Endothelial cell of umbilical vein (primary cell): ENCODE measurements around the gene CA6. TPM values are rescaled to one million over a fixed set of nuclear protein-coding genes. Genes with fewer than 3 reads are reported as not detected.
"Not testable (repeated sequence)": the region's sequence is repeated elsewhere in the genome, so short reads cannot be mapped to it uniquely, and the experiment has no call there.

ENCODE experiments used
- BruUV-seq: library from RNA; stranded (reverse); fragments of 400-500 nt; replicated peaks from 2 replicates; lab custom pipeline; 2021; lab: Mats Ljungman, UMichigan
- CTCF ChIA-PET: fragments of 300-600, 350-600 bp; sonication (Branson Sonifier 250); formaldehyde crosslinking; loops from one replicate; lab custom pipeline; 2021; ENCODE audit warnings: antibody characterized with exemption, inconsistent platforms; lab: Charles Lee
- POLR2A ChIA-PET: fragments of 300-600, 350-600 bp; sonication (Branson Sonifier 250); formaldehyde crosslinking; loops from one replicate; lab custom pipeline; 2021; ENCODE audit warnings: antibody characterized with exemption, inconsistent platforms; lab: Charles Lee
- DNase-seq: peaks from one replicate; pipeline ENCODE4 v3.0.0-alpha.2; 2011; ENCODE audit warnings: low read depth, low spot score
- FAIRE-seq: peaks from 2 replicates; lab custom pipeline; 2011; peaks lifted over from hg19 to GRCh38; lab: Jason Lieb, UNC
- H2AFZ ChIP-seq: 2 replicates; pipeline ENCODE4 v1.6.0; 2012; ENCODE audit warnings: low read depth, low read length, control low read depth, inconsistent platforms
- H3K27ac ChIP-seq: 2 replicates; pipeline ENCODE4 v1.5.1; 2011; ENCODE audit warnings: low read depth, mild to moderate bottlenecking, control low read depth, low read length, moderate library complexity; ENCODE audit not compliant: insufficient read depth
- H3K27me3 ChIP-seq, 2 experiments: 2 replicates each; pipeline versions ENCODE4 v1.6.0 to v1.6.1; 2011; ENCODE audit warnings: low read length in 2 of 2, mixed read lengths in 1 of 2; ENCODE audit not compliant: control insufficient read depth in 2 of 2, insufficient read depth in 2 of 2
- H3K36me3 ChIP-seq, 2 experiments: 2 replicates in 1 of 2; 3 replicates in 1 of 2; pipeline ENCODE4 v1.5.1; 2011; ENCODE audit warnings: low read length in 2 of 2, mild to moderate bottlenecking in 1 of 2, moderate library complexity in 1 of 2; ENCODE audit not compliant: control insufficient read depth in 2 of 2, insufficient read depth in 2 of 2; ENCODE audit errors: extremely low read depth in 1 of 2
- H3K4me1 ChIP-seq: 3 replicates; pipeline ENCODE4 v1.5.1; 2011; ENCODE audit warnings: mild to moderate bottlenecking, low read length; ENCODE audit not compliant: control insufficient read depth, insufficient read depth; ENCODE audit errors: extremely low read depth
- H3K4me2 ChIP-seq: 2 replicates; pipeline ENCODE4 v1.6.1; 2011; ENCODE audit warnings: low read length, control low read depth, mixed read lengths; ENCODE audit not compliant: insufficient read depth
- H3K4me3 ChIP-seq, 3 experiments: fragments of 200-600 bp in 1 of 3; sonication (generic), shearing (Covaris generic) in 1 of 3; replicated peaks in 1 of 3; 2 replicates each; pipeline ENCODE4 v1.5.1; 2011 to 2016; ENCODE audit warnings: control low read depth in 3 of 3, low read length in 3 of 3, mild to moderate bottlenecking in 2 of 3, inconsistent platforms in 1 of 3, low read depth in 1 of 3, moderate library complexity in 1 of 3; ENCODE audit not compliant: insufficient read depth in 1 of 3
- H3K79me2 ChIP-seq: 2 replicates; pipeline ENCODE4 v1.6.0; 2012; ENCODE audit warnings: low read length, inconsistent platforms; ENCODE audit not compliant: control insufficient read depth, insufficient read depth
- H3K9ac ChIP-seq: replicated peaks from 2 replicates; pipeline ENCODE3; 2011; ENCODE audit warnings: low read length, control low read depth; ENCODE audit not compliant: insufficient read depth; ENCODE audit errors: extremely low read depth
- H3K9me1 ChIP-seq: replicated peaks from 3 replicates; pipeline ENCODE4 v1.6.0; 2011; ENCODE audit warnings: mild to moderate bottlenecking, low read length; ENCODE audit not compliant: control insufficient read depth, insufficient read depth; ENCODE audit errors: extremely low read depth
- H3K9me3 ChIP-seq: replicated peaks from 2 replicates; pipeline ENCODE4 v1.5.1; 2012; ENCODE audit warnings: low read length, inconsistent platforms; ENCODE audit not compliant: control insufficient read depth, insufficient read depth
- H4K20me1 ChIP-seq: replicated peaks from 2 replicates; pipeline ENCODE3; 2011; ENCODE audit warnings: mild to moderate bottlenecking, low read length; ENCODE audit not compliant: control insufficient read depth, insufficient read depth; ENCODE audit errors: extremely low read depth
- CTCF ChIP-seq, 2 donors: IDR thresholded peaks; 1 replicate in 1 of 2; 2 replicates in 1 of 2; pipeline ENCODE4 v1.5.1; 2011; ENCODE audit warnings: low read length in 2 of 2, mild to moderate bottlenecking in 2 of 2, moderate library complexity in 2 of 2, control low read depth in 1 of 2, inconsistent platforms in 1 of 2, low read depth in 1 of 2; ENCODE audit not compliant: insufficient read depth in 1 of 2; ENCODE audit errors: extremely low read depth in 1 of 2
- EZH2 ChIP-seq: IDR thresholded peaks from 2 replicates; pipeline ENCODE4 v1.6.1; 2012; ENCODE audit warnings: borderline replicate concordance, low read depth, mild to moderate bottlenecking, moderate library complexity, low read length, inconsistent platforms; ENCODE audit not compliant: severe bottlenecking
- FOS ChIP-seq: IDR thresholded peaks from 2 replicates; pipeline ENCODE4 v1.6.1; 2011; ENCODE audit warnings: mild to moderate bottlenecking, low read length, moderate library complexity, borderline replicate concordance; ENCODE audit not compliant: insufficient read depth
- GATA2 ChIP-seq: IDR thresholded peaks from 2 replicates; pipeline ENCODE4 v1.7.0; 2011; ENCODE audit warnings: low read depth, mild to moderate bottlenecking, moderate library complexity, mixed read lengths, low read length; ENCODE audit not compliant: insufficient read length, insufficient read depth
- JUN ChIP-seq: IDR thresholded peaks from 2 replicates; pipeline ENCODE4 v1.6.1; 2011; ENCODE audit warnings: borderline replicate concordance, low read depth; ENCODE audit not compliant: insufficient read length, insufficient read depth
- MYC ChIP-seq: IDR thresholded peaks from one replicate; pipeline ENCODE4 v1.6.1; 2011; ENCODE audit warnings: mild to moderate bottlenecking, low read depth, low read length
- POLR2A ChIP-seq: IDR thresholded peaks from 2 replicates; pipeline ENCODE4 v1.6.1; 2012; ENCODE audit warnings: low read depth, mild to moderate bottlenecking, control low read depth, low read length
- POLR2AphosphoS5 ChIP-seq: IDR thresholded peaks from 2 replicates; pipeline ENCODE4 v1.6.1; 2012; ENCODE audit warnings: low read depth, mild to moderate bottlenecking, control low read depth, low read length, moderate library complexity; ENCODE audit not compliant: insufficient read depth
- dilution Hi-C: fragments of 300-500 bp; cut with MboI; formaldehyde crosslinking; loops from one replicate; pipeline ENCODE4 v1.15.0; 2019; ENCODE audit warnings: low sequenced_read_pairs; ENCODE audit not compliant: extremely low pct_ligation_motif_present
- intact Hi-C: fragments of 100-400 bp; cut with micrococcal nuclease; formaldehyde crosslinking; loops from one replicate; pipeline ENCODE4 v1.10.0; 2022
- polyA plus RNA-seq, 4 experiments: library from polyadenylated mRNA; depleted of rRNA in 3 of 4; stranded (reverse) in 3 of 4; unstranded in 1 of 4; fragments of >200 nt; gene quantifications; 2 replicates each; pipeline versions ENCODE4 v1.2.1 to v1.2.3, GENCODE V29; 2011 to 2012; ENCODE audit warnings: missing spikeins in 1 of 4
- total RNA-seq: library from RNA; stranded (reverse); gene quantifications from 2 replicates; pipeline ENCODE4 v1.2.3, GENCODE V29; 2021
- TF ChIP-seq, protein P1 (sequence below): IDR thresholded peaks from 2 replicates; pipeline ENCODE4 v1.6.1; 2011; ENCODE audit not compliant: insufficient read depth, insufficient read length

The CA6 gene
- total and polyA plus RNA-seq, 2 donors (not counting 3 experiments of a cell fraction or from before 2014, with no cell fraction given), result not detected

DNA sequence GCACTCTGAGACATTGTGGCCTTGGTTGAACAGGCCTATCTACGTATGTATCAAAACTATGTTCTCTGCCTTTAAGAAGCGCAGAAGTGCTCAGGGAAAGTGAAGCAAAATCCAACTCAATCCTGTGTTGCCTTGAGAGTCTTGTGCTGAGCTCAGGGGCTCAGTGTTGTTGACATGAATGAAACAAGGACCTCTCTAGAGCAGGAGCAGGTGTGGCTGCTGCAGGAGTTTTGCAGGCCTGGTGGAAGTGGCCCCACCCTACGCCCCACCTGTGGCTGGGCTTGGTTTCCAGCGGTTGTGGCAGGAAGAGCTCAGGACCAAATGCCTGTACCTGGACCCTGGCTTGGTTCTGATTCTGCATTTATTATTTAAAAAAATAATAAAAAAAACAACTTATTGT, 20.9 kb downstream of the CA6 start:
- intact Hi-C loops, result no loop called here
- no peak overlapping the region for H3K9ac ChIP-seq
- H3K27ac ChIP-seq, result no peak overlapping the region
- H4K20me1 ChIP-seq, result no peaks in the 10 kb centered on the region
- no peaks in the 10 kb centered on the region for H3K27me3 ChIP-seq
- no peak for FAIRE-seq
- peaks cover 3% of the 10 kb centered on the region for H3K4me1 ChIP-seq
- no peak overlapping the region for H3K4me2 ChIP-seq
- ChIA-PET POLR2A (no interaction called here), CTCF (interaction anchor here (1.8 kb wide), 1 partner anchor 38 kb away, joined by 7 read pairs; no protein-coding TSS in a partner anchor)
- DNase-seq, result no peak
- H3K79me2 ChIP-seq, result no peaks in the 10 kb centered on the region
- H3K9me1 ChIP-seq, result no peaks in the 10 kb centered on the region
- TF ChIP-seq CTCF (IDR thresholded peaks at IDR 0.05; ENCODE audit: extremely low read depth in 1 of 2, insufficient read depth in 1 of 2, low read depth in 1 of 2, low read length in 2 of 2) (no peak), FOS (no peak), EZH2 (no peak), JUN (no peak), MYC (no peak), POLR2A (no peak), POLR2AphosphoS5 (no peak), GATA2 (no peak)
- TF ChIP-seq, protein P1, sequence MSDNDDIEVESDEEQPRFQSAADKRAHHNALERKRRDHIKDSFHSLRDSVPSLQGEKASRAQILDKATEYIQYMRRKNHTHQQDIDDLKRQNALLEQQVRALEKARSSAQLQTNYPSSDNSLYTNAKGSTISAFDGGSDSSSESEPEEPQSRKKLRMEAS, result no peak
- no peak overlapping the region for H2AFZ ChIP-seq
- H3K9me3 ChIP-seq, result no peaks in the 10 kb centered on the region
- no peaks in the 10 kb centered on the region for H3K36me3 ChIP-seq
- dilution Hi-C loops, result no loop called here
- H3K4me3 ChIP-seq, result no peak overlapping the region
- no TSS peak for BruUV-seq

GRCh38 chr1:8968902-8969301, 23.2 kb downstream of the CA6 start:
- H3K4me1 ChIP-seq, H4K20me1 ChIP-seq, H3K79me2 ChIP-seq, H3K9me3 ChIP-seq, intact Hi-C loops, H3K36me3 ChIP-seq, H3K4me2 ChIP-seq, DNase-seq, H3K9me1 ChIP-seq, FAIRE-seq, H2AFZ ChIP-seq, H3K27me3 ChIP-seq, CTCF ChIA-PET, POLR2A ChIA-PET, H3K27ac ChIP-seq, BruUV-seq, H3K9ac ChIP-seq, dilution Hi-C loops, H3K4me3 ChIP-seq: not testable (repeated sequence)
